Measurements from ENCODE around the gene UQCC3.
A peak's percentile ranks its signal among the peaks of the same experiment; 100 is the strongest.
"Not testable (repeated sequence)": the region's sequence is repeated elsewhere in the genome, so short reads cannot be mapped to it uniquely, and the experiment has no call there.

UQCC3 gene

DNA sequence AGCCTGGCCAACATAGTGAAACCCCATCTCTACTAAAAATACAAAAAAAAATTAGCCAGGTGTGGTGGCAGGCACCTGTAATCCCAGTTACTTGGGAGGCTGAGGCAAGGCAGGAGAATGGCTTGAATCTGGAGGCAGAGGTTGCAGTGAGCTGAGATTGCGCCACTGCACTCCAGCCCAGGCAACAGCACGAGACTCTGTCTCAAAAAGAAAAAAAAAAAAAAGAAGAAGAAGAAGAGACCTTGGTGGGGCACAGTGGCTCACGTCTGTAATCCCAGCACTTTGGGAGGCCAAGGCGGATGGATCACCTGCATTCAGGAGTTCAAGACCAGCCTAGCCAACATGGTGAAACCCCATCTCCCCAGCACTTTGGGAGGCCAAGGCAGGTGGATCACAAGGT is 32.4 kb downstream of the UQCC3 start:
- DNase-seq (ENCODE audit: low read depth), result not testable (repeated sequence)

DNA sequence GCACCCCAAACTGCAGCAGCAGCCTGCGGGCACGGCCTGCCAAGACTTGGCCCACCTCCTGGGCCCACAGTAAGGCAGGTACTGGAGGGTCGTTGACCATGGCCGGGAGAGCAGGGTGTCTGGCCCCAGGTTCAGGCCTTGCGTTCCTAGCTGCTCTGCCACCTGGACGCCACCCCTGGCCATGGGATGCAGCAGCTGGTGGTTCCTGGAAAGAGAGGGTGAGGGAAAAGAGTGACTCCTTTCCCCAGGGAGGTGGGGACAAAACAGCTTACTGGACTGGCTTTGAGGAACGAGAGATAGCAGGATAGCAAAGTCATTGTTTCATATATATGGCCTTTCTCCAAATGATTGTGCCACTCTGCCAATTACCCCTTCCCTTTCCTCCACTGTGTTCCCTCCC is 33.9 kb downstream of the UQCC3 start:
- DNase-seq (ENCODE audit: low read depth), result no peak

DNA sequence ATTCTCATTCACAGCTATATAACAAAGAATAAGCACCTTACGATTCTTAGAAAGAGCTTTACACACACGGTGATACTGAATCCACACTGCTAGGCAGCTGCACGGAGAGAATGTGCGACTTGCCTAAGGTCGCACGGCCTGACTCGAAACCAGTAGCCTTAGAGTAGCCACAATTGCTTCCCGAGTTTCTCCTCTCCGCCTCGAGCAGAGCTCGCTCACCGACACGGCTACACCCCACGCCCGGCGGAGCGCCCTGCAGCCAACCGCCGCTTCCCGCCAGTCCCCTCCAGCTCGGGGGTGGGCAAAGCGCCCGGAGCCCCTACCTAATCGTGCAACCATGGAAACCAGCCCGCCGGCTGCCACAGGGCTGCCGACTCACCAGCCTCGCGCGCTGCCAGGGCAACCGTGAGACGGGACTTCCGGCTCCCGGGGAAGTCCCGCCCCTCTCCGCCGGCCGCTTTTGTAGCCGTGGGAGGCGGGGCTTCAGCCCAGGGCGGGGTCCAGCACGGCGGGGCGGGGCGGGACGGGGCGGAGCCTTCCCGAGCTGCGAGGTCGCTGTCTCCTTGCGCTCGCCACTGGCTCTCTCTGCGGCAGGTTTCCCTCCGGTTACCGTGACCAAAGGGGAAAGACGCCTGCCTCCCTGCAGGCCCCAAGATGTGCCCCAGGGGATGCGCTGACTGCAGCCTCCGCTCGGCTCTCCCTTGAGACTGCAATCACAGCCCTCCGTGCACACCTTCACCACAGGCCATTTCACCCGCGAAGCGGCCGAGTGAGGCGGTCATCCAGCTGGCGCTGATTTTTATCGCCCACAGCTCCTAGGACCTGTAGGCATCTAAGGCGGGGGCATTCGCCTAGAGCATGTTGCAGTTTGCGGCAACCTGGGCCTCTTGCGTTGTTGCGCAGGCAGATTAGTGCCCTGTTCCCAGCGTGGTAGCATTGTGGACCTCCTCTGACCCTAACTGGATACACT is 34.7 kb downstream of the UQCC3 start:
- DNase-seq (ENCODE audit: low read depth), result peak; percentile 83

DNA sequence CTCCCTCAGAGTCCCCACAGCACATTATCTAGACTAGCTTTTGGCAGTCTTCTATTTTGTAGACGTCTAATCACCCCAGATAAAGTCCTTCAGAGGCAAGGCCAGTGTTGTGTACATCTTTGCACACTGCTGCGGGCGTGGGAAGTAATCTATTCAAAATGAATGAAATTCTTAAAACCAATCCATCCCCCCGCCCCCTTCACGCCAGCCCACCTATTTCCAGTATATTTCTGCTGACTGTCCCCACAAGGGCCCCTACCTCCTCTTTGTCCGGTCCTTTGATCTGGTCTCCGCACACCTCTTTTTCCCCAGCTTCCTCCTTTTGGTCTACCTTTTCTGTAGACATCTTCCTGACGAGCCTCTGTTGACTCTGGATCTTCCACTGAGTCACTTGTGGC is 35.4 kb downstream of the UQCC3 start:
- DNase-seq (ENCODE audit: low read depth), result no peak

DNA sequence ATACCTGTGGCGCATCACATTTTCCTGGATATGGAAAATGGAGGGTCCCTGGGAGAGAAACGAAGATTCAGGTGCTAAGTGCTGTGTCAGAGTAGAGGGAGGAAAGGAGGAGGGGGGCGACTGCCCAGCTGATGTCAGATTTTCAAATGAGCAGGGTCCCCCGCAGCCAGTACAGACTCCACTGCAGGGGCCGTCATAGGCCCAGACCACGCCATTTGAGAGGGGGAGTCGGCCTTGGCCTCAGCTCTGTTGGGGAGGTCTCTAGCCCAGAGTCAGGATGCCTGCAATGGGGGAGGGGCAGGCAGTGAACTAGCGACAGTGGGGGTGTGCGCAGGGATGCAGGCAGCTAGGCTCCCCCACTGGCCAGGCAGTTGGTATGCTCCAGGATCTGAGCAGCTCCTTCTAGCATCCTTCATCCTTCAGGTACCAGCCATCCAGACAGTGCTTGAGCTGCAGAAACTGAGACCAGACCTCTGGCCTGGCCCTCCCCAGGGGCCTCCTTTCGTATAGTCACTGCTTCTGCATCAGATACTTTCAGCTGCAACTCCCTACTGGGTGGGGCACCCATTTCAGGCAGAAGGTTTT is 35.9 kb downstream of the UQCC3 start, which contains the start of the genes BSCL2 and GNG3:
BSCL2 (minus strand) TSS at position 148 of the 585 bp plus-strand sequence. CDS start 229 bp downstream, outside the sequence.
GNG3 (plus strand) TSS at position 400 of the 585 bp plus-strand sequence. CDS start 620 bp downstream, outside the sequence.
- no peak for DNase-seq (ENCODE audit: low read depth)

DNA sequence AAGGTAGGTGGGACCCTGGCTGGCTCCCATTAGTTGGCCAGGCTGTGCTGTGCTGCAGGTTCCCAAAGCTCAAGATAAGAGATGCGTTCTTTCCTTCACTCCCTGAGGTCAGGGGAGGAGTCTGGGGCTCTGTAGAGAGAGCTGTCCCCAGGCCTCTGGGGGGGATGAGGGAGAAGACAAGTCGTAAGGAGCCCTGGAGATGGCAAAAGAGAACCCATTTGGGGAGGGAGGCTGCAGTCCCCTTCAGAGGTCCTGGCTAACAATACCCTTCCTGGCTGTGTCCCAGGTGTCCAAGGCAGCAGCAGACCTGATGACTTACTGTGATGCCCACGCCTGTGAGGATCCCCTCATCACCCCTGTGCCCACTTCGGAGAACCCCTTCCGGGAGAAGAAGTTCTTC is 36.9 kb downstream of the UQCC3 start:
- DNase-seq (ENCODE audit: low read depth), result no peak

DNA sequence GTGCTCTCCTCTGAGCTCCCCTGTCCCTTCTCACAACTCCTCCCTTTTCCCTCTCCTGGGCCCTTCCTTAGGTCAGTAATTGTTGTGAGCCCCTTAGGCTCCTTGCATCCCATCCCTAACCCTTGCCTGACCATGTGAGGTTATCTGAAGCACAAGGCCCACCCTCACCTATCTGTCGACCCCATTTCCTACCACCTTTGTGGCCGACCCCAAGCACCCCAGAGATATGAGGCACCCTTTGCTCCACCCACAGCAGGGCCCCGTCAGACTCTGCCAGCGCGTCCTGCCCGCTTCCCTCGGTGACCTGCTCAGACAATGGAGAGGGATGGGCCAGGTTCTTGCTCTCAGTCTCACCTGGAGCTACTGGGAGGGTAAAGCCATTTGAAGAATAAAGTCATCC is 37.3 kb downstream of the UQCC3 start:
- no peak for DNase-seq (ENCODE audit: low read depth)

DNA sequence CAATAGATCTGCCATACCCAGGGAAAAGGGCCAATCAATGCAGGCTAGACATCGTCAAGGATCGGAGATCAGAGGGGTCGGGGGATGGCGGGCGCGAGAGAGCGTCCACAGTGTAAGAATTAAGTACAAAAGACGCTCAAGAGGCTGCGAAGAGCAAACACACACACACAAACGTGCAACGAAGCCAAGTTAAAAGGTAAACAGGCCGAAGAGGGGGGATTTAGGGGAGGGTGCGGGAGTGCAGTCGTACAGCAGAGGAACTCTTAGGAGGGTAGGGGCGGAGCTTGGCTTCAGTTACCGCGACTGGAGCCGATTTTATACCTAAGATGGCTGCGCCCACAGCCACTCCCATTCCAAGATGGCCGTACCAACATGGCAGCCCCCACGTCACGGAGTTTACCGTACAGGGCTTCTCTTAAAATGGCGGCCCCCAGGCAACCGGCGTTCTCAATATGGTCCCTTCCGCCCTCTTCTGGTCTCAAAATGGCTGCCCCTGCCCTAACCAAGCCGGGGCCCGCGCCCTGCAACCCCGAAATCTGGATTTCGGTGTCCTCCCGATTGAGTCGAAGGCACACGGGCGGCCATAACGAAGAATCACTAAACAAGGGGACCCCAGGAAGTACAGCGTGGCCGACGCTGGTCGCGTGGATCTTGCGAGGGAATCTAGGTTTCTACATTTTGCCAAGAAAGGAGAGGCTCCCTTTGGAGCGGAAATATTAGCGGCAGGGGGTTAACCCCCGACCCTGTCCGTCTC is 38.0 kb downstream of the UQCC3 start:
- DNase-seq (ENCODE audit: low read depth), result peak; percentile 96

DNA sequence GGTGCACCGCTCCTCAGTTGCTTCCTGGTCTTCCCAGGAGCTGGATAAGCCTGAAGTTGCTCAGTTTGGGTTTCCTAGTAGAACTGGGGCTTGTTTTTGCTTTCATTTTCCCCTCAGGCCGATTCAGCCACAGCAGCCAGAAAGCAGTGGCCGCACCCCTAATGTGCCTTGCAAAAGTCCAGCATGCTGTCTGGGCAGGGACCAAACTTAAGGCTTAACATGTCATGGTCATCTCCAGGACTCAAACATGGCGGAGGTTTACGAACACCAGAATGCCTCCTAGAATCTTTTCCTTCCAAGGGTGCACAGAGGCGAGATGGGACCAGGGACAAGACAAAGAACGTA is 38.5 kb downstream of the UQCC3 start:
- peak; percentile 31 for DNase-seq (ENCODE audit: low read depth)

DNA sequence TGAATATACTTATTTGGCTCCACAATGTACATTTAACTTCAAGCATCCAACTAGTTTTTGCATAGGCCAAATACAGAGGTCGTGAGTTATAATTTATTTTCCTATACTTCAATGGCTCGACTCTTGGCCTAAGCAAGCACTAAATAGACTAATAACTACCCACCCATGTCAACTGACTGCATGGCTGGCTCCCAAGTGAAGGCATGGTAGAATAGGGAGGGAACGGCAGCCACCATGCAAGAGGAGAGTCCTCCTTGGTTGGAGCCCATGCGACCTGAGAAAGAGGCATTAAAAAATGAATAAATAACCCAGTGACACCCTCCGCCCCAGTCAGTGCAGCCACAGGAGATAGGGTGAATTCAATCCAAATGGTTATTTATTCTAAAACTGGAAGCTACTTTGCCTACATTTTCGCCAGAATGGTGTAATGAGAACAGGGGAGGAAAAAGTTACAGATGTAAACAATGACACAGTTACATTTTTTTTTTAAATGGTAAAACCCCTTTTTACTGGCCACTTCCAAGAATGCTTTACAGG is 40.9 kb downstream of the UQCC3 start:
- DNase-seq (ENCODE audit: low read depth), result no peak

DNA sequence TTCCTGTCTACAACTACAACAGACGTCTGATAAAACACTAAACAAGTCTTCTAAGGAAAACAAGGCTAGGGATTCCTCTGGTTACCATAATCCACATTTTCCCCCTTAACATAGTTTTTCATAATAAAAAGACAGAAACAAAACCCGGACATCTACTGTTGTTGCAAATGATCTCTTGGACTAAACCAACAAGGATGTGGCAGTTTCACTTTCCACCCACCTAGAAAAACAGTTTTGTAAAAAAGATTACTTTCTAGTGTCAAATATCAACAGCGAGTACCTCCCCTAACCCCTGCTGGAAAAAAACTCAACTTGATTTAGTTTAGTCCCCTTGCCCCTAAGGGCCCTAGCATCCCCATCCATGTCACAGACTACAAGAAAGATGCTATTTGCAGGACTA is 41.4 kb downstream of the UQCC3 start:
- no peak for DNase-seq (ENCODE audit: low read depth)

DNA sequence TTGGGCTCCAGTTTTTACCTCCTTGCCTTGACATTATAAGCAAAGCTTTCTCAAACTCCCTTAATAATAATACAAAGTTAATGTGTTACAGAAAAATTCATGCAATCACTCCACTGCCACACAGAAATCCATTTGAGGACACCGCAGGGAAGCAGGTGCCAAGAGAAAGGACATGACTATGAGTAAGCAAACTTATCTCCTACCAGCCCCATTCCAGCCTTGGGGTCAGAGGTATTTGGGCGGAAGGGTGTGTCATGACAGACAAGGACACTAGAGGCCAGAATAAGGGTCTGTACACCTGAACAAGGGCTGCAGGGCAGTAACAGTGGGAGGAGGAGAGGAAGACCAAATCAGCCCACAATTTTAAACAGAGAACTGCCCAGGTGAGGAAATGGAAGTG is 41.9 kb downstream of the UQCC3 start:
- no peak for DNase-seq (ENCODE audit: low read depth)

DNA sequence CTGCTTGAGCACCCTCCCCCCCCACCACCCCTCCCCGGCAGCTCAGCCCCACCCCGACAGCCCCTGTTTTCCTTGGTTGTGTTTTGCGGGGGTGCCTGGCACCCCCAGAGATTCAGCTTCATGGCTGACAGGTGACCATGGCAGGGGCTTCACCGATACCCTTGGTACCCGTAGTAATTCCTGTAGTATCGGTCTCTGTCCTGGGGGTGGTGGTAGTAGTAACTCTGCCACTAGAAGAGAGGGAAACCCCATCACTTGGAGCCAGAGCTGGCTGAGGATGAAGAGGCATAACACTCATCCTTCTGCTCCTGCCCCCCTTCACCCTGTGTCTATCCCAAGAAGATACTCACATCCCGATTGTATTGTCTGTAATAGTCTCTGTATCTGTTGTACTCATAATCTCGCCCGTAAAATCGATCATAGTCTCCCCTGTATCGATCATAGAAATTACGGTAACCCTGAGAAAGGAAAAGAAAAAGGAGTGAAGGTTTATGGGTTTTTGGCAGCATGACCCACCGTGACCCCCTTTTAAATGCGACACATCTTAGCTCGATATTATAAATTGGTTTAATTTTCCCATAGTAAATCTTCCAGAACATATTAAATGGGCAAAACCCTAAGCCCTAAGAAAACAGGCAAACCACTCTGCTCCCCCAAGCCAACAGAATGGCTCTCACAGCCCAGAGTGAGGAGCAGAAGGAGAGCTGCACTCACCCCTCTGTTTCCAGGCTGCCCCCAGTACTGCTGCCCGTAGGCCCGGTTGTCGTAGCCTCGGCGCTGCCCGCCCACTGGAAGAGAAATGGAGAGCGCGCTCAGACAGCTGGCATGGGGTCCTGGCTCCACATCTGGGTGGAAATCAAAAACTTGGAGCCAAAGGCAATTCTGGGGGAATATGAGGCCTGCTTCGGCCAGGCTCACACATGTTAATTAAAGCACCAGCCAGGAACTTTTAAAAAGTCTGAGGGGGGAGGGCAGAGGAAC is 44.0 kb downstream of the UQCC3 start:
- DNase-seq (ENCODE audit: low read depth), result no peak

DNA sequence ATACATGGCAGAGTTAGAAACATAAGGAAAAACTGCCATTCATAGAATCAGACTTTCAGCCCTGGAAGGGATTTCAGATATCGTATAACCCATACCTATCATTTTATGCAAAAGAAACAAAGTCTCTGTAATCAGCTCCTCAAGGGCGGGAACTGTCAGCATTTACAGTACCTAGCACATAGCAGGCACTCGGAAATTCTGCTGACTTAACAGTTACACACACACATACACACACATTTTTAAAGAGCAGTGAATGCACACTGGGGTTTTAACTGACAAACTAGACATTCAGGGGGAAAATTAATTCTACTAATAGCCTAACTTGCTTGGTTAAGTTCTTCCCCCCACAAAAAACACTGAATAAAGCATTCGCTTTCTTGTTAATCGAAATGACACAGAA is 44.7 kb downstream of the UQCC3 start:
- no peak for DNase-seq (ENCODE audit: low read depth)

DNA sequence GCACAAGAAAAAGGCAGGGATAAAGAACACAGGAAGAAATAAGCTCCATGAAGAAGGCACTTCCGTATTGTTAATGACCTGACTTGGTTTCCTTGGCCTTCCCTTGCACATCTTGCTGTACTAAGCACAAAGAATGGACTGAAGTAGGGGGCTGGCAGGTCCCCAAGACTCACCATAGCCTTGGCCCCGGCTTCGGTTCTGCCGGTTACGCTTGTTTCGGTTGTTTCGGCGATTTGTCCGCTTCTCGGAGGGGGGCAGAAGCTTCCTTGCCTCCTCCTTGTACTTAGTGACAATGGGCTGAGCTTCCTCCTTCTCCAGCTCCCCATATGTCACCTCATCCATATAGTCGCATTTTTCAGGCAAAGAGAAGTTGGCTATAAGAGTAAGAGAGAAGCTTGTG is 45.3 kb downstream of the UQCC3 start:
- no peak for DNase-seq (ENCODE audit: low read depth)

DNA sequence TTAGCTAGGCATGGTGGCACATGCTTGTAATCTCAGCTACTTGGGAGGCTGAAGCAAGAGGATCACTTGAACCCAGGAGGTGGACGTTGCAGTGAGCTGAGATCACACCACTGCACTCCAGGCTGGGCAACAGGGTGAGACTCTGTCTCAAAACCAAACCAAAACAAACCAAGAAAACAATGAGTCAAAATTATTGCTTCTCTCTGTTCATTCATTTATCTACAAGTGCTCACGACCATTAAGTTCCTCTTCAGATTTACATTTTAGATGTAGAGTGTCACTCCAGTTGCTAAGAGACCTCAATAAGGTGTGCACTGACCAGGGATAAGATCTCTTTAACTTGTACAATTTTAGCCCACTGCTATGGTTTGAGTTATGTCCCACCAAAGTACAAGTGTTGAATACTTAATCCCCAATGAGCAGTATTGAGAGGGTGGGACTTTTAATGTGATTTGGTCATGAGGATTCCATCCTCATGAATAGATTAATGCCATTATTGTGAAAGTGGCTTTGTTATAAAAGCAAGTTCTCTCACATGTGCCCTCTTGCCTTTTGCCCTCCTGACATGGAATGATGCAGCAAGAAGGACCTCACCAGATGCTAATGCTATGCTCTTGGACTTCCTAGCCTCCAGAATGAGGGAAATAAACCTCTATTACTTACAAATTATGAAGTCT is 48.0 kb downstream of the UQCC3 start:
- no peak for DNase-seq (ENCODE audit: low read depth)

DNA sequence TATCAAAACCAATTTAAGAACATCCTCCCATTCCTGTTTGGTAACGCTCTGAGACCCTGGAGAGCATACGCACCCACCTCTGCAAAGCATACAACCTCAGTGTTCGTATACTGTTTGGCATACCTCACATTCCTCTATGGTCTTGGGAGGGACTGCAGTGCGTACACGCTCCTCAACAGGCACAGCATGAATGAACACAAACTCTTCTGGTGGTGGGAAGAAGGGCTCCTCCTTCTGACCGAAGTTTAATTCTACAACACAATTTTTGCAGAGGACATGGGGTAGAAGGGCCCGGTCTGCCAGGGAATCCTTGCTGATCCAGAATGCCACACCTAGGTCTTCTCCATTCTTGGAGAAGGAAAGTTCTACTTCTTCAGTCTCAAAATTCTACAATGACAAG is 50.5 kb downstream of the UQCC3 start:
- DNase-seq (ENCODE audit: low read depth), result peak; percentile 61

Measured in amniotic epithelial cell (primary cell).